A549 (cell line): Measurements from ENCODE around the gene CLCN4. TPM values are rescaled to one million over a fixed set of nuclear protein-coding genes. Genes with fewer than 3 reads are reported as not detected.

ENCODE experiments used
- ATAC-seq, 2 experiments: fragments of 200-7000 bp in 1 of 2; fragments of >200 bp in 1 of 2; cut with Nextera tagmentation in 1 of 2; cut with Tn5 transposase in 1 of 2; 3 replicates each; pipeline versions ENCODE4 v1.8.0 to v1.9.1; 2018 to 2020; ENCODE audit warnings: mild to moderate bottlenecking in 1 of 2, moderate library complexity in 1 of 2
- CTCF ChIA-PET: fragments of 300-600 bp; sonication (Branson Sonifier 250); formaldehyde crosslinking; extraction: SDS; loops from one replicate; lab custom pipeline; 2021; ENCODE audit warnings: antibody characterized with exemption, inconsistent platforms; lab: Yijun Ruan, JAX
- POLR2A ChIA-PET: fragments of 350-600 bp; formaldehyde crosslinking; extraction: SDS; loops from one replicate; lab custom pipeline; 2021; ENCODE audit warnings: antibody characterized with exemption, inconsistent platforms; lab: Yijun Ruan, JAX
- DNase-seq, 2 experiments: peaks; one replicate each; pipeline versions ENCODE4 v3.0.0 to v3.0.0-alpha.2; 2011 to 2016; ENCODE audit warnings: low read depth in 1 of 2, low spot score in 1 of 2
- FAIRE-seq: peaks from 2 replicates; lab custom pipeline; 2011; peaks lifted over from hg19 to GRCh38; lab: Jason Lieb, UNC
- H3K27ac ChIP-seq, 2 experiments: fragments of >200 bp; sonication (Bioruptor Twin); formaldehyde crosslinking; 3 replicates each; pipeline ENCODE4 v1.5.1; 2016 to 2017
- H3K4me1 ChIP-seq: fragments of >200 bp; sonication (Bioruptor Twin); formaldehyde crosslinking; 3 replicates; pipeline ENCODE4 v1.6.1; 2016
- H3K4me2 ChIP-seq: fragments of >200 bp; sonication (Bioruptor Twin); formaldehyde crosslinking; 3 replicates; pipeline ENCODE4 v1.6.1; 2016
- H3K4me3 ChIP-seq: fragments of >200 bp; sonication (Bioruptor Twin); formaldehyde crosslinking; 3 replicates; pipeline ENCODE4 v1.5.1; 2016
- H3K9me3 ChIP-seq: fragments of >200 bp; sonication (Bioruptor Twin); formaldehyde crosslinking; 3 replicates; pipeline ENCODE4 v1.6.1; 2016
- BCL3 ChIP-seq: fragments of >200 bp; sonication (Bioruptor Twin); formaldehyde crosslinking; IDR thresholded peaks from 3 replicates; pipeline ENCODE4 v1.6.1; 2016
- BHLHE40 ChIP-seq: IDR thresholded peaks from 2 replicates; pipeline ENCODE4 v1.6.1; 2012; ENCODE audit warnings: low read depth, low read length, inconsistent platforms
- CBX2 ChIP-seq: fragments of 200-600 bp; sonication (generic); IDR thresholded peaks from 2 replicates; pipeline ENCODE4 v1.6.1; 2016; ENCODE audit warnings: low read depth, mild to moderate bottlenecking, borderline replicate concordance
- CBX8 ChIP-seq: fragments of 200-600 bp; sonication (generic); IDR thresholded peaks from 2 replicates; pipeline ENCODE4 v1.6.1; 2016
- CEBPB ChIP-seq, 2 experiments: fragments of >200 bp in 1 of 2; sonication (Bioruptor Twin) in 1 of 2; formaldehyde crosslinking in 1 of 2; IDR thresholded peaks; 2 replicates each; pipeline ENCODE4 v1.6.1; 2012 to 2016
- CTCF ChIP-seq: fragments of >200 bp; sonication (Bioruptor Twin); formaldehyde crosslinking; IDR thresholded peaks from 3 replicates; pipeline ENCODE4 v1.5.1; 2016
- ELK1 ChIP-seq: fragments of 150-350 bp; IDR thresholded peaks from 2 replicates; pipeline ENCODE4 v1.6.1; 2014; ENCODE audit warnings: low read depth, mild to moderate bottlenecking, low read length
- ESRRA ChIP-seq: fragments of 150-350 bp; IDR thresholded peaks from 2 replicates; pipeline ENCODE4 v1.6.1; 2014; ENCODE audit warnings: mild to moderate bottlenecking, low read length, borderline replicate concordance
- FOSB ChIP-seq: fragments of 250-450 bp; sonication (Bioruptor Pico); IDR thresholded peaks from 2 replicates; pipeline ENCODE4 v1.5.0; 2020; ENCODE audit warnings: mild to moderate bottlenecking, moderate library complexity
- FOSL2 ChIP-seq, 2 experiments: fragments of 450-650 bp in 1 of 2; fragments of >200 bp in 1 of 2; sonication (Bioruptor Twin) in 1 of 2; formaldehyde crosslinking; IDR thresholded peaks; 2 replicates each; pipeline versions ENCODE4 v1.5.0 to v1.6.1; 2016 to 2020; ENCODE audit warnings: mild to moderate bottlenecking in 1 of 2, moderate library complexity in 1 of 2
- FOXS1 ChIP-seq: fragments of 250-450 bp; sonication (Bioruptor Pico); IDR thresholded peaks from 2 replicates; pipeline ENCODE4 v1.5.0; 2020; ENCODE audit warnings: mild to moderate bottlenecking, moderate library complexity
- GATA3 ChIP-seq: IDR thresholded peaks from 2 replicates; pipeline ENCODE4 v1.6.1; 2012; ENCODE audit warnings: borderline replicate concordance
- HDAC2 ChIP-seq: fragments of 200-600 bp; sonication (generic); IDR thresholded peaks from 2 replicates; pipeline ENCODE4 v1.6.1; 2016
- HOXB13 ChIP-seq: fragments of 250-450 bp; sonication (Bioruptor Pico); IDR thresholded peaks from 2 replicates; pipeline ENCODE4 v1.5.0; 2020; ENCODE audit warnings: low read depth, mild to moderate bottlenecking, moderate library complexity
- HOXB5 ChIP-seq: fragments of 250-450 bp; sonication (Bioruptor Pico); IDR thresholded peaks from 2 replicates; pipeline ENCODE4 v1.5.0; 2020; ENCODE audit warnings: mild to moderate bottlenecking, moderate library complexity
- JUNB ChIP-seq: fragments of >200 bp; sonication (Bioruptor Twin); formaldehyde crosslinking; IDR thresholded peaks from 2 replicates; pipeline ENCODE4 v1.6.1; 2016
- KDM1A ChIP-seq: fragments of 200-600 bp; sonication (generic); IDR thresholded peaks from 2 replicates; pipeline ENCODE4 v1.6.1; 2016; ENCODE audit warnings: low read depth, mild to moderate bottlenecking
- MAFK ChIP-seq: fragments of 450-650 bp; IDR thresholded peaks from 2 replicates; pipeline ENCODE4 v1.6.1; 2014; ENCODE audit not compliant: partially characterized antibody
- MAX ChIP-seq: IDR thresholded peaks from 2 replicates; pipeline ENCODE4 v1.6.1; 2012
- MAZ ChIP-seq: fragments of 150-350 bp; IDR thresholded peaks from 2 replicates; pipeline ENCODE4 v1.6.1; 2014; ENCODE audit warnings: antibody characterized with exemption, low read depth, low read length, borderline replicate concordance
- MYC ChIP-seq: IDR thresholded peaks from 2 replicates; pipeline ENCODE4 v1.6.1; 2012; ENCODE audit warnings: mild to moderate bottlenecking, inconsistent platforms, low read length, improper control_type of control experiment, borderline replicate concordance
- PBX3 ChIP-seq: IDR thresholded peaks from 2 replicates; pipeline ENCODE4 v1.6.1; 2012
- PHF8 ChIP-seq: fragments of 200-600 bp; sonication (generic); IDR thresholded peaks from 2 replicates; pipeline ENCODE4 v1.6.1; 2016; ENCODE audit warnings: low read depth, mild to moderate bottlenecking, antibody characterized with exemption, moderate library complexity, borderline replicate concordance
- RAD21 ChIP-seq, 2 experiments: fragments of >200 bp in 1 of 2; sonication (Bioruptor Twin) in 1 of 2; formaldehyde crosslinking in 1 of 2; IDR thresholded peaks in 1 of 2; conservative IDR thresholded peaks in 1 of 2; 2 replicates in 1 of 2; 3 replicates in 1 of 2; pipeline ENCODE4 v1.6.1; 2012 to 2018; ENCODE audit warnings: inconsistent platforms in 1 of 2
- RARB ChIP-seq: fragments of 250-450 bp; sonication (Bioruptor Pico); IDR thresholded peaks from 2 replicates; pipeline ENCODE4 v1.8.0; 2021; ENCODE audit warnings: mild to moderate bottlenecking, moderate library complexity
- RFX5 ChIP-seq: fragments of 450-650 bp; IDR thresholded peaks from 2 replicates; pipeline ENCODE4 v1.7.1; 2014; ENCODE audit warnings: antibody characterized with exemption, mild to moderate bottlenecking, moderate library complexity
- SMC3 ChIP-seq: fragments of >200 bp; sonication (Bioruptor Twin); formaldehyde crosslinking; IDR thresholded peaks from 3 replicates; pipeline ENCODE4 v1.6.1; 2018; ENCODE audit warnings: inconsistent platforms
- WGBS: methylation state at CpG from one replicate; pipeline ENCODE4 v1.1.6; 2017; ENCODE audit errors: missing lambda C conversion rate; 5-methylcytosine and 5-hydroxymethylcytosine counted together
- polyA plus RNA-seq, 4 experiments: library from polyadenylated mRNA; depleted of rRNA in 3 of 4; stranded (reverse); fragments of >200 nt; fragmentation: RNase III in 1 of 4; extraction: RNeasy Plus Mini Kit Qiagen cat#74134 plus additional on column Dnase treatment in 1 of 4; gene quantifications; 2 replicates in 3 of 4; 3 replicates in 1 of 4; pipeline ENCODE4 v1.2.3, GENCODE V29; 2011 to 2017

CLCN4 gene
- polyA plus RNA-seq, 2 of the 4 experiments (the other 2 are of a cell fraction), result 2.8 to 4.7 TPM

GRCh38 chrX:10187421-10187820 lies 30.6 kb downstream of the CLCN4 start:
- CTCF ChIA-PET, result interaction anchor here (0.6 to 6.9 kb wide), 6 partner anchors 415 to 1374 kb away, joined by 3 to 95 read pairs (median 4); no protein-coding TSS in a partner anchor
- FAIRE-seq (no peak), ATAC-seq (no peak), DNase-seq (no peak)
- POLR2A ChIA-PET, result interaction anchor here (0.8 kb wide), 1 partner anchor 433 kb away, joined by 3 read pairs; the partner anchor contains the start of gene MID1
- H3K4me3 ChIP-seq, result no peak overlapping the region
- no peak overlapping the region for H3K27ac ChIP-seq
- TF ChIP-seq CBX2 (no peak), HDAC2 (no peak), HOXB5 (no peak), KDM1A (no peak), RFX5 (no peak)
- H3K4me2 ChIP-seq, result no peak overlapping the region
- H3K9me3 ChIP-seq, result no peaks in the 10 kb centered on the region
- 88% methylated on average over 15 of the region's 15 CpGs for WGBS
- H3K4me1 ChIP-seq, result peaks cover 14% of the 10 kb centered on the region

- TF ChIP-seq RAD21 (conservative IDR thresholded peaks at IDR 0.05 in 1 of 2, IDR thresholded peaks at IDR 0.05 in 1 of 2) (peak; percentile 89 to 90), SMC3 (peak; percentile 79), JUNB (no peak), CTCF (peak; percentile 78), MAX (peak; percentile 31; the same call in 1 of the 2 replicates), MYC (0 out of 2 replicates have a peak, but pooled peaks have one; percentile 29)
- WGBS, result 26% methylated on average over 12 of the region's 16 CpGs
- H3K4me1 ChIP-seq, result peaks cover 14% of the 10 kb centered on the region
- DNase-seq (peak; percentile 70 to 77), FAIRE-seq (peak; percentile 49), ATAC-seq (peak; percentile 93 to 97)
- H3K27ac ChIP-seq, result peak overlapping the region; percentile 58 to 80
- H3K9me3 ChIP-seq, result no peaks in the 10 kb centered on the region
- CTCF ChIA-PET, result interaction anchor here (0.6 to 6.9 kb wide), 97 partner anchors 8 to 1534 kb away, joined by 3 to 95 read pairs (median 4); partner anchors contain the start of gene MID1
- POLR2A ChIA-PET, result interaction anchor here (1.0 to 1.6 kb wide), 2 partner anchors 431 to 447 kb away, joined by 3 to 7 read pairs; partner anchors contain the start of gene MID1
- H3K4me3 ChIP-seq, result 0 out of 3 replicates have a peak overlapping the region, but pooled peaks have one; percentile 15
- H3K4me2 ChIP-seq, result peak overlapping the region; percentile 71
These were observed 32.8 kb downstream of the CLCN4 start for GRCh38 chrX:10189317-10190268.

GRCh38 chrX:10190367-10190766 lies 33.6 kb downstream of the CLCN4 start:
- no peak overlapping the region for H3K4me3 ChIP-seq
- DNase-seq, result peak; percentile 68 to 90
- 2% methylated on average over 3 of the region's 3 CpGs for WGBS
- POLR2A ChIA-PET, result interaction anchor here (1.0 to 1.6 kb wide), 2 partner anchors 430 to 446 kb away, joined by 3 to 7 read pairs; partner anchors contain the start of gene MID1
- H3K4me1 ChIP-seq, result peaks cover 14% of the 10 kb centered on the region
- peak overlapping the region; percentile 58 to 80 for H3K27ac ChIP-seq
- CTCF ChIA-PET, result interaction anchor here (0.6 to 6.9 kb wide), 92 partner anchors 9 to 1341 kb away, joined by 3 to 95 read pairs (median 4); partner anchors contain the start of gene MID1
- H3K9me3 ChIP-seq, result no peaks in the 10 kb centered on the region
- FAIRE-seq, result peak; percentile 86
- H3K4me2 ChIP-seq, result peak overlapping the region; percentile 71
- ATAC-seq, result peak; percentile 78 to 88
- no peak for TF ChIP-seq CEBPB (IDR thresholded peaks at IDR 0.05)
- TF ChIP-seq ESRRA, result no peak
- TF ChIP-seq ELK1, result no peak
- no peak for TF ChIP-seq HOXB13 (CRISPR knock-in tag)
- no peak for TF ChIP-seq FOSB (CRISPR knock-in tag)
- no peak for TF ChIP-seq PBX3
- TF ChIP-seq RARB (CRISPR knock-in tag), result no peak
- no peak for TF ChIP-seq FOSL2 (IDR thresholded peaks at IDR 0.05)
- TF ChIP-seq FOSL2 (CRISPR knock-in tag; IDR thresholded peaks at IDR 0.05), result peak; percentile 45; the same call in 1 of the 2 replicates
- no peak for TF ChIP-seq BCL3
- no peak for TF ChIP-seq PHF8
- TF ChIP-seq SMC3, result peak; percentile 94
- TF ChIP-seq HDAC2, result no peak
- TF ChIP-seq CBX8, result no peak
- no peak for TF ChIP-seq MAZ
- TF ChIP-seq MAFK, result peak; percentile 93
- no peak for TF ChIP-seq GATA3
- no peak for TF ChIP-seq FOXS1 (CRISPR knock-in tag)
- TF ChIP-seq BHLHE40, result no peak
